Astrocyte of the hippocampus (primary cell): ENCODE results near the gene PPM1J.

ENCODE experiments used
- DNase-seq: peaks from one replicate; pipeline ENCODE4 v3.0.0; 2011; ENCODE audit warnings: low read depth, low spot score

The PPM1J gene

DNA sequence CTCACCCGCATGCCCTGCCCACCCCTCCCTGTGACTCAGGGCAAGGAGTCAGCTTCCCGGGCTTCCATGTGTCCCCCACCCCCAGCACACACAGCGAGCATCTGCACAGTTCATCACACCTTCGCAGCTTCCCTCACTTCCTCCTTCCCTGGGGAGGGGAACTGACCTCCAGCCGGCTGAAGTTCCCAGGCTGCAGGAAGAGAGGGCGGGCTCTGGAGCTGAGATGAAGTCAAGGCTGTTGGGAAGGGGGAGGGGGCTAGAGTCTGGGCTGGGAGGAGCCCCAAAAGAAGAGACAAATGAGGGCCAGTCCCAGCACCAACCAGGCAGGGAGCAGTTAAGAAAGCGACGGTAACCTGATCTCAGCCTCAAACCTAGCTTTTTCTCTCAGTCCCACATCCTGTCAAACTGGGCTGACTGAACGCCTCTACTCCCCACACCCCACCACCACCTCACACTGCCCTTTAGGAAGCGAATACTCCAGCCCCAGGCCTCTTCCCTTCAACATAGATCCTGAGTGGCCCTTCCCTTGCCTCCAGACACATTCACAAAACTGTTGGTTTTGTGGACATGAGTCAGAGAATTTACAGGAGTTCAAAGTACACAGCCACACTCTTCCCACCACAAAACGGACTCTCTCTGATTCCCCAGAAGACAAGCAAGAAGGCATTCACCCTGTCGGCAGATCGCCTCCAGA is 10.1 kb downstream of the PPM1J start:
- peak; percentile 95 for DNase-seq

DNA sequence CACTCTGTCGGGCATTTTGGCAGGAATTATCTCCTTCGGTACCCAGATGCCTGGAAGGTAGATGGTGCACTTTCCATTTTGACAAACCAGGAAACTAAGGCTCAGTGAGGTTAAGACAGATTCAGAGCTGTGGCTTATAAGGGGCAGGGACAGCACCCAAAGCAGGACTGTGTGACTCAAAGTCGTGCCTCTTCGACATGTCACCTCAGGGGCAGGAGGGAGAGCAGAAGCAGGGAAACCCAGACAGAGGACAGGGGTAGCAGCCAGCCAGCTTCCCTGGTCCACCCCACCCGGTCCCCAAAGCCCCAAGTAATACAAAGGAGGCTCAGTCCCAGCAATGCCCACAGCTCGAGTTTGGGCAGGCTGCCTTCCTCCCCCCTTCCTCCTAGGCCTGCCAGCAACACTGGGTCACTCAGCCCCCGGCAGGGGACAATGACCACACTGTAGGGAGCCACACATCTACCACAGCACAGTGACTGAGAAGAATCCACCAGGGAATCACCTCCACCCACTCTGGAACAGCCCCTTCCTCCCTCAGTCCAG is 10.7 kb downstream of the PPM1J start:
- DNase-seq, result peak; percentile 23

GRCh38 chr1:112703706-112704105 is 11.4 kb downstream of the PPM1J start:
- no peak for DNase-seq

- no peak for DNase-seq
These were observed 12.5 kb downstream of the PPM1J start for GRCh38 chr1:112702420-112703261.

DNA sequence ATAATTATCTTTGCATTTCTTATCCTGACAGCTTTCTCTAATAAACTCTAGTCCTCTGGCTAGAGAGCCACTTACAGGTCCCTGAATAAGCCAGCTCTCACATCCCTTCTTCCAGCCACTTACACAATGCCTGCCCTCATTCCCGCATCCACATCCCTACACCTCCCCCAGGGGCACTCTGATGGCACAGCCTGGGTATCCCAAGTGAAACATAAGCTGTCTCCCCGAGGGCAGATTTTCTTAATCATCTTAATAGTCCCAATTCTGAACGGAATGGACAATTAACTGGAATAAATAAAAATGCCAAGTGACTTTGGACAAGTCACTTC is 13.1 kb downstream of the PPM1J start:
- no peak for DNase-seq

DNA sequence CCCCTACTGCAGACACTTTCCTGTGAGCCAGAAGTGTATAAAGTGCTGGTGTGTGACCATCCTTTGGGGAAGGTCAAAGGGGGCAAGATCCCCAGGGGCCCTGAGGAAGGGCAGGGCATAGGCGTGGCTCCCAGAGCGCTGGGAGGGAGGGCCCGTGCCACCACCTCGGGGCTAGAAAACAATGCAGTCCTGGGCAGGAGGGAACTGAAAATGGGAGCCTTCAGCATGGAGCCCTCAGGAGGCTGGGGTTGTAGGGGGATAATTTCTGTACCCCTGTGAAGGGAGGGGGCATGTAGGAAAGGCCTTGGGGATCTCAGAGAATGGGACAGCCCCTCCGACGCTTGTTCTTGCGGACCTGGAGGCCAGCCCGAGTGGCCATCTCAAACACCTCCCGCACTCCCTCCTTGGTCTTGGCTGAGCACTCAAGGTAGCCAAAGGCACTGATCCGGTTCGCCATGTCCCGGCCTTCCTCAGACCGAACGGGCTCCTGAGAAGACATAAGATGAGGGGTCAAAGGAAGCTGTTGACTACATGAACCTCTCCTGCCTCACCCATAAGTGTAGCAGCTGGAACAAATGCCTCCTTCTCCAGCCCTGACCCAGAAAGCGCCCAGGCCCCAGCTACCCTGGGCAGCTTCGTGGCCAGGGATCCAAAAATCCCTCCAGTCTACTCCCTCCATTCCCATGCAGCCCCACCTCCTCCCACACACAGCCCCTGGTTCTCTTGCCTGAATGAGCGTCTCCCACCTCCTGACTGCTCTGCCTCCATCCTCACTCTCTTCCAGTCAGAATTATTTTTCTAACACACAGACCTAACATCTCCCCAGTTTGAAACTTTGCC is 13.7 kb downstream of the PPM1J start:
- no peak for DNase-seq

GRCh38 chr1:112700290-112701226 is 14.6 kb downstream of the PPM1J start:
- peak; percentile 99 for DNase-seq

- DNase-seq, result no peak
These were observed 15.5 kb downstream of the PPM1J start for GRCh38 chr1:112699425-112700144.

- DNase-seq, result no peak
These were observed 16.5 kb downstream of the PPM1J start for GRCh38 chr1:112698366-112699310.

- DNase-seq, result no peak
These were observed 17.3 kb downstream of the PPM1J start for GRCh38 chr1:112697781-112698201.

DNA sequence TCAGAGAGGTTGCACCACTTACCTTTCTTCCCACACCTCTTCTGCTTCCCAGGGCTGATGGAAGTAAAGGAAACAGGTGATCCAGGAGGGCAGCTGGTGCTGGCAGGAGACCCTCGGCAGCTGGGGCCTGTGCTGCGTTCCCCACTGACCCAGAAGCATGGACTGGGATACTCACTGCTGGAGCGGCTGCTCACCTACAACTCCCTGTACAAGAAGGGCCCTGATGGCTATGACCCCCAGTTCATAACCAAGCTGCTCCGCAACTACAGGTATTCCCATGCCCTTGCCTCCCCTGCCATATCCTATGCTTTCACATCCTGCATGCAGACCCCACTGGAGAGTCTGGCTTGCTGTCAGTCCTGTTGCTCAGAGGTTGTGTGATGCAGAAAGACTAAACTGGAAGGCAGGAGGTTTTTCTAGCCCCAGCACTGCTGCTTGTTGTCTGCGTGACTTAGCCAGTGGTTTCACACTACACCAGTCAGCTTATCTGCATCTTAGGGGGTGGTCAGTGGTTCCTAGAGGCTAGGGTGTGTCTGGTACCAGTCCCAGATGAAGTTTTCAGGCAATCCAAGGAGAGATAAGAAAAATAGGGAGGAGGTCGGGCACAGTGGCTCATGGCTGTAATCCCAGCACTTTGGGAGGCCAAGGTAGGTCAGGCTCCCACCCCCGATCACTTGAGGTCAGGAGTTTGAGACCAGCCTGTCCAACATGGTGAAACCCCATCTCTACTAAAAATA is 18.4 kb downstream of the PPM1J start:
- DNase-seq, result no peak

GRCh38 chr1:112695276-112695675 is 19.9 kb downstream of the PPM1J start:
- no peak for DNase-seq

GRCh38 chr1:112694363-112694929 is 20.7 kb downstream of the PPM1J start:
- no peak for DNase-seq

DNA sequence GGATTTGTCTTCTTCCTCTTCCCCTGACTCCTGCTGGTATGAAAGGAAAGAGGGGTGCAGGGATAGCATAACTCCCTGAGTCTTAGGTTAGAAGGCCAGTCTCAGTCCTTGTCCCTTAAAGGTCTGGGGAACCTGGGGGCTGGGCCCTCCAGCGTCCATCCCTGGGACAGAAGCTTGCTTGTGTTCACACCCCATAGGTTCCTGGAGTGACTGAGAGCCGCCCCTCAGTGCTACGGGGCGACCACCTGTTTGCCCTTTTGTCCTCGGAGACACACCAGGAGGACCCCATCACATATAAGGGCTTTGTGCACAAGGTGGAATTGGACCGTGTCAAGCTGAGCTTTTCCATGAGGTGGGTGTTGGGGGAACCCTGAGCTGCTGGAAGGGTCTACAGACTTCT is 21.3 kb downstream of the PPM1J start:
- no peak for DNase-seq

DNA sequence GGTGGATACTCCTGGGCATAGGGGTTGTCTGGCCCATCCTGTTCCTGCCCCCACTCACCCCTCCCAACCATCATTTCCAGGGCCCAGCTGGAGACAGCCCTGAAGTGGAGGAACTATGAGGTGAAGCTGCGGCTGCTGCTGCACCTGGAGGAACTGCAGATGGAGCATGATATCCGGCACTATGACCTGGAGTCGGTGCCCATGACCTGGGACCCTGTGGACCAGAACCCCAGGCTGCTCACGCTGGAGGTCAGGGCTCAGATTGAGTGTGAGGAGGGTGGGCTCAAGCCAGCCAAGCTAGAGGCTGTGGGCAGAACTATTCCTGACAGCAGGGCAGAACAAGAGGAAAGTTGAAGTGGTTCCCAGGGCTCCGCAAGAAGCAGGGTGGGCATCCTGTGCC is 22.5 kb downstream of the PPM1J start:
- DNase-seq, result no peak

- DNase-seq, result no peak
These were observed 25.3 kb downstream of the PPM1J start for GRCh38 chr1:112689842-112690237.

DNA sequence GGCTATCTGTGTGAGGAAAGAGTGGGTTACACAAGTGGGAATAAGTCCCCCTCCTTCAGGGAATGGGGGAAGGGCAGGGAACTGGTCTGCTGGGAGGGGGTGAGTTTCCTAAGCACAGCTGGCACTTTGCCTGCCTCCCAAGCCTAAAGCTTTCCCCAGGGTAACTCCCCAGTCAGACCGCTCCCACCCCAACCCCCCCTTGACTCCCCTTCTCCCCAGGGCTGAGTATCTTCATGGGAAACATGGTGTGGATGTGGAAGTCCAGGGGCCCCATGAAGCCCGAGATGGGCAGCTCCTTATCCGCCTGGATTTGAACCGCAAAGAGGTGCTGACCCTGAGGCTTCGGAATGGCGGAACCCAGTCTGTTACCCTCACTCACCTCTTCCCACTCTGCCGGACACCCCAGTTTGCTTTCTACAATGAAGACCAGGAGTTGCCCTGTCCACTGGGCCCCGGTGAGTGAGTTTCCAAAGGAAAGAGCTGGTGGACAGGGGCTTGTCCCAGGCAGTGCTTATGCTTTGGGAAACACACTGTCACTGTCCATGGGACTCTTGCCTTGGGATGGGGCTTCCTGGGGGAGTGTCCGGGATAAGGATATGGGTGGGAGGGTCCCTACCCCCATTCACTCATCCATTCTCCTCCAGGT is 25.8 kb downstream of the PPM1J start:
- no peak for DNase-seq

DNA sequence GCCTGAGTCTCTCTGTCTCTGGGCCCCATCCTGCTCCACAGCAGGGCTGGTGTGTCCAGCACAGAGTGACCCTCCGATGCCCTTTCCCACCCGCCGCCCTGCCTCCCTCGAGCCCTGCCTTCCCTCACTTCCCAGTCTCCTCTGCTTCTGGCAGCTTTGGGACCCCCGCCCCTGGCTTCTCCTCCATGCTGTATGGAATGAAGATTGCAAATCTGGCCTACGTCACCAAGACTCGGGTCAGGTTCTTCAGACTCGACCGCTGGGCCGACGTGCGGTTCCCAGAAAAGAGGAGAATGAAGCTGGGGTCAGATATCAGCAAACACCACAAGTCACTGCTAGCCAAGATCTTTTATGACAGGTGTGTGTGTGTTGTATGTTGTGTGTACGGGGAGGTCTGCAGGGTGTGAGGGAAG is 26.3 kb downstream of the PPM1J start:
- no peak for DNase-seq
